Endothelial cell of umbilical vein (primary cell): ENCODE results near the gene CASKIN2.

Source experiments
- CTCF ChIP-seq, 2 donors: IDR thresholded peaks; 1 replicate in 1 of 2; 2 replicates in 1 of 2; pipeline ENCODE4 v1.5.1; 2011; ENCODE audit warnings: low read length in 2 of 2, mild to moderate bottlenecking in 2 of 2, moderate library complexity in 2 of 2, control low read depth in 1 of 2, inconsistent platforms in 1 of 2, low read depth in 1 of 2; ENCODE audit not compliant: insufficient read depth in 1 of 2; ENCODE audit errors: extremely low read depth in 1 of 2
- EZH2 ChIP-seq: IDR thresholded peaks from 2 replicates; pipeline ENCODE4 v1.6.1; 2012; ENCODE audit warnings: borderline replicate concordance, low read depth, mild to moderate bottlenecking, moderate library complexity, low read length, inconsistent platforms; ENCODE audit not compliant: severe bottlenecking
- FOS ChIP-seq: IDR thresholded peaks from 2 replicates; pipeline ENCODE4 v1.6.1; 2011; ENCODE audit warnings: mild to moderate bottlenecking, low read length, moderate library complexity, borderline replicate concordance; ENCODE audit not compliant: insufficient read depth
- GATA2 ChIP-seq: IDR thresholded peaks from 2 replicates; pipeline ENCODE4 v1.7.0; 2011; ENCODE audit warnings: low read depth, mild to moderate bottlenecking, moderate library complexity, mixed read lengths, low read length; ENCODE audit not compliant: insufficient read length, insufficient read depth
- JUN ChIP-seq: IDR thresholded peaks from 2 replicates; pipeline ENCODE4 v1.6.1; 2011; ENCODE audit warnings: borderline replicate concordance, low read depth; ENCODE audit not compliant: insufficient read length, insufficient read depth
- MYC ChIP-seq: IDR thresholded peaks from one replicate; pipeline ENCODE4 v1.6.1; 2011; ENCODE audit warnings: mild to moderate bottlenecking, low read depth, low read length
- POLR2A ChIP-seq: IDR thresholded peaks from 2 replicates; pipeline ENCODE4 v1.6.1; 2012; ENCODE audit warnings: low read depth, mild to moderate bottlenecking, control low read depth, low read length
- POLR2AphosphoS5 ChIP-seq: IDR thresholded peaks from 2 replicates; pipeline ENCODE4 v1.6.1; 2012; ENCODE audit warnings: low read depth, mild to moderate bottlenecking, control low read depth, low read length, moderate library complexity; ENCODE audit not compliant: insufficient read depth
- TF ChIP-seq, protein P1 (sequence below): IDR thresholded peaks from 2 replicates; pipeline ENCODE4 v1.6.1; 2011; ENCODE audit not compliant: insufficient read depth, insufficient read length

DNA sequence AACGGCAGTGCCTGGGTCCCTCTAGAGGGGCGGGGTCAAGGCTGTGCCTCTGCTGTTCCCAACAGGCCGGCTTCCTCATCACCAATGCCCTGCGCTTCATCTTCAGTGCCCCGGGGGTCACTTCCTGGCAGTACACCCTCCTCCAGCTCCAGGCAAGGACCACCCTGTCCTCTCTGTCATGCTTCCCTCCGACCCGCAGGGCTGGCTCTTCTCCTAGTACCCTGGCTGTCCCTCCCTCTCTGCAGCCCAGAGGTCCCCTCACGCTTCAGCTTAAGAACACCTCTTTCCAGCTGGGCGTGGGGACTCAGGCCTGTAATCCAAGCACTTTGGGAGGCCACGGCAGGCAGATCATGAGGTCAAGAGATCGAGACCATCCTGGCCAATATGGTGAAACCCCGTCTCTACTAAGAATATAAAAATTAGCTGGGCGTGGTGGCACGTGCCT is 25.8 kb downstream of the CASKIN2 start:
- TF ChIP-seq CTCF (IDR thresholded peaks at IDR 0.05; ENCODE audit: extremely low read depth in 1 of 2, insufficient read depth in 1 of 2, low read depth in 1 of 2, low read length in 2 of 2) (no peak), POLR2A (no peak), POLR2AphosphoS5 (no peak), MYC (no peak), GATA2 (no peak), JUN (no peak), EZH2 (no peak), FOS (no peak)
- TF ChIP-seq, protein P1, sequence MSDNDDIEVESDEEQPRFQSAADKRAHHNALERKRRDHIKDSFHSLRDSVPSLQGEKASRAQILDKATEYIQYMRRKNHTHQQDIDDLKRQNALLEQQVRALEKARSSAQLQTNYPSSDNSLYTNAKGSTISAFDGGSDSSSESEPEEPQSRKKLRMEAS: no peak
